ENCODE results near the gene ABCC1. TPM values are rescaled to one million over a fixed set of nuclear protein-coding genes. Genes with fewer than 3 reads are reported as not detected.

The ABCC1 gene
- total RNA-seq, 1 experiment from 2014 or later = 11.8 TPM

- DNase-seq (ENCODE audit: low read depth) = no peak
Measured at GRCh38 chr16:16021020-16021419, 71.6 kb downstream of the ABCC1 start.

DNA sequence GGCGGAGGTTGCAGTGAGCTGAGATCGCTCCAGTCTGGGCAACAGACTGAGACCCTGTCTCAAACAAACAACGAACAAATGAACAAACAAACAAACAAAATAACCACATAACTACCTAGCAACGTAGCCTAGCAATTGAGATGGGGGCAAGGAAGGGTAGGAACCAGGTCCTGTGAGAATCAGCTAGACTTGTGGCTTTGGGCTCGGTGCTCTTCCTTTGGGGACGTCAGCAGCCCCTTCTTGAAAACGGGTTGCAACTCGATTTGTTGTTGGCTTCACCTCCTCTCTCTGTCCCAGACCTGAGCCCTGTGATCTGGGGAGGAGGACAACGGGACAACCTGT lies 72.2 kb downstream of the ABCC1 start:
- no peak for DNase-seq (ENCODE audit: low read depth)

- DNase-seq (ENCODE audit: low read depth) = peak; percentile 98
Measured at GRCh38 chr16:16021988-16022682, 72.7 kb downstream of the ABCC1 start.

DNA sequence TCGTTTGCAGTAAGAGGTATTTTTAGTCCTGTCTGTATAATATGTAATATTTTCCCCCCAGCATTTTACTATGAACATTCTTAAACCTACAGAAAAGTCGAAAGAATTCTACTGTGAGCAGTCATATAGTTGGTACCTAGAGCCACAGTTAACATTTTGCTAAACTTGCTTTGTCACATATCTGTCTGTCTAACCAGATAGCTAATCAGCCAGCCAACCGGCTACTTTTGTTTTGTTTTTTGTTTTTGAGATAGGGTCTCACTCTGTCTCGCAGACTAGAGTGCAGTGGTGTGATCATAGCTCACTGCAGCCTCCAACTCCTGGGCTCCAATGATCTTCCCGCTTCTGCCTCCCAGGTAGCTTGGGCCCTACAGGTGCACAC lies 73.3 kb downstream of the ABCC1 start:
- no peak for DNase-seq (ENCODE audit: low read depth)

DNA sequence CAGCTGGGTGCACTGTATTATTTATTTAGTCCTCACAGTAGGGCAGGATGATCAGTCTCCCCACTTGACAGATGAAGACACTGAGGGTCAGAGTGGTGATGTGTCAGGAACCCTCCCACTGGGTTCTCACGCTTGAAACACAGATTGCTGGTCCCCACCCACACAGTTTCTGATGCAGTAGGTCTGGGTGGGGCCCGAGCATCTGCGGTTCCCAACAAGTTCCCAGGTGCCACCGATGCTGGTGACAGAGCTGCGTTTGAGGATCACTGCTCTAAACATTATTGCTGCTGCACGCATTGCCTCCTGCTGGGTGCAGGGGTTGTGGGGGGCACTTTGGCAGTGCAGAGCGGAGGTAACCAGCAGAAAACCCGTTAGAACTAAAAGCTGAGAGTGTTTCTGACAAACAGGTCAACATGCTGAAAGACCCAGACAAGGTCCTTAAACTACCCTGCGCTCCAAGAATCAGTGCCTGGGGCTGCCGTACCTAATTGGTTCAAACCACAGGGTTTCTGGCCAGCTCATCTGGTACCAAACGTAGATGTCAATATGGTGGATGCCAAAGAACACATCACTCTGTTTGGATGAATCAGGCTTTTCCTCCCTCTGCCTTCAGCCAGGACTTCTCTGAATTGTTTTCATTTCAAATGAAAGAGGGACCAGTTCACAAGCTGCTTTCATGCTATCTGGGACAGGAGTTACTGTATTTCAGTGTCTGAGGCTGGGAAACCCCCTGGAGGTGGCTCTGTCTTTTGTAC lies 76.0 kb downstream of the ABCC1 start:
- DNase-seq (ENCODE audit: low read depth) = peak; percentile 95

GRCh38 chr16:16027728-16028310 lies 78.4 kb downstream of the ABCC1 start:
- DNase-seq (ENCODE audit: low read depth) = no peak

- DNase-seq (ENCODE audit: low read depth) = no peak
Measured at GRCh38 chr16:16028311-16028999, 79.0 kb downstream of the ABCC1 start.

GRCh38 chr16:16029431-16030011 lies 80.1 kb downstream of the ABCC1 start:
- DNase-seq (ENCODE audit: low read depth) = no peak

GRCh38 chr16:16030449-16030848 lies 81.0 kb downstream of the ABCC1 start:
- no peak for DNase-seq (ENCODE audit: low read depth)

DNA sequence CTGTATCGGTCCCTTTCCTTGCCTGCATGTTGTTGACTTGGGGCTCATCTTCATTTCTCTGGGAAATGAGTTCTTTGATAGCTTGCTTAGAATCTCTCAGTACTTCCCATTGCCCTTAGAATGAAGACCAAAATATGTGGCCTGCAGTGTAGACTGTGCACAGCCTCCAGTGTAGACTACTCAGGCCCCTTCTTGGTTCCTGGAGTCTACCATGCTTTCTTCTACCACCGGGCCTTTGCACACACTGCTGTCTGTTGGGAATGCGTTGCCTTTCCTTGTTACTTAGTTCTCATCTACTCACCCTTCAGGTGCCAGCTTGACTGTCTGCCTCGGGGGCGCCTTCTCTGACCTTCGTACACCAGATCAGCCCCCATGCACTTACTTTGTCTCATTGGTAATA lies 82.0 kb downstream of the ABCC1 start:
- DNase-seq (ENCODE audit: low read depth) = no peak

DNA sequence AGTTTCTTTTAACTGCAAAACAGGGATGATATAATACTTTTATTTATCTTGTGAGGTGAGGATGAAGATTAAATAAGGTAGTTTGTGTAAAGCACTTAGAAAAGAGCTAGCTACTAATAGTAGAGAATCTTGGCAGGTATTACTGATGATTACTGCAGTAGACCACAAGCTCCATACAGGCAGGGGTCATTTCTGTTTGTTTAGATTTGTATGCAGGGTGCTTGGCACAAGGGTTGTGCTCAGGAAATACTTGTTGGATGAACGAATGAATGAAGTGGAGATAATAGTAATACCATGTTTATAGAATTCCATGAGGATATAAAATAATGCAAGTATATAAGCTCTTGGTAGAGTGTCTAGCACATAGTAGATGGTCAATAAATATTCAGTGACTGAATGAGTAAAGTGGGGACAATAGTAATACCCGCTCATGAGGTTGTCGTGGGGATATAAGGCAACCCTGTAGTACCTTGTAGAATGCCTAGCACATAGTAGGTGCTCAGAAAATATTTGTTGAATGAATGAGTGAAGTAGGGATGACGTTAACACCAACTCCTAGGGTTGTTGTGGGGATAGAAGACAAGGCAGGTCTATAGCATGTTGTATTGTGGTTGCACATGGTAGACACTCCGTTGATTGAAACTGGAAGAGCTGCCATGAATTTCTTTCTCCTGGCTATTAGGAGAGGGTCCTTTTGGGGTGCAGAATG lies 83.0 kb downstream of the ABCC1 start:
- DNase-seq (ENCODE audit: low read depth) = no peak

DNA sequence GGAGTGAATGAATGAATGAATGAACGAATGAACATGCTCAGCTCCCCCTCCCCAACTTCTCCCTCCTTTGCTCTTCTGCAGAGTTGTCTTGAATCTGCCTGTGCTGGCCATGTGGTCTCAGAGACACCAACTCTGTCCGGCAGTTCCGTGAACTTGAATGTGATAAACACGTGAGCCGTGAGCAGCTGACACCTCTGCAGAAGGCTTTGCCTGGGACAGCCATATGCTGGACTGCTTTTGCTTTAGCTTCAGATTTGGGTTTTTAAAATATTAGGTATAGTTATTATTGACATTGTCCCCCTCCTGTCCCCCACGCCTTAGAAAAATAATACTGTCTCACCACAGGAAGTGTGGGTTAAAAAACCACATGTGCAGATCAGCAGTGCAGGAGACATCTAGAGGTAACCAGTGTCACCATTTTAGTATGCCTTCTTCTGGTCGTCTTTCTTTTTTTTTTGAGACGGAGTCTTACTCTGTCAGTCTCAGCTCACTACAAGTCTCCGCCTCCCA lies 83.8 kb downstream of the ABCC1 start:
- no peak for DNase-seq (ENCODE audit: low read depth)

DNA sequence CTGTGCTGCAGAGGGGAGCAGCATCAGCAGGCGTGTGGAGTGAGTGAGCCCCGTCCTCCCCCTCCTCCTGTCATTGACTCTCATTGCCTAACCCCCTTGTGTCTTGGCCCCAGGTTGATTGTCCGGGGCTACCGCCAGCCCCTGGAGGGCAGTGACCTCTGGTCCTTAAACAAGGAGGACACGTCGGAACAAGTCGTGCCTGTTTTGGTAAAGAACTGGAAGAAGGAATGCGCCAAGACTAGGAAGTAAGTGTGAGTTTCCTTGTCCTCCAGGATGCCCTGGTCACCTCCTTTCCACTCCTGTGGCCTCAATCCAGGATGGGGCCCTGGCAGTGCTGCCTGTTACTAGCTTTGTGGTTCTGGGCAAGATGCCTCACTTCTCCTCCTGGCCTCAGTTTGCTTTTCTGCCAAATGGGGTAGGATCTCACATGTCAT lies 87.0 kb downstream of the ABCC1 start:
- no peak for DNase-seq (ENCODE audit: low read depth)

DNA sequence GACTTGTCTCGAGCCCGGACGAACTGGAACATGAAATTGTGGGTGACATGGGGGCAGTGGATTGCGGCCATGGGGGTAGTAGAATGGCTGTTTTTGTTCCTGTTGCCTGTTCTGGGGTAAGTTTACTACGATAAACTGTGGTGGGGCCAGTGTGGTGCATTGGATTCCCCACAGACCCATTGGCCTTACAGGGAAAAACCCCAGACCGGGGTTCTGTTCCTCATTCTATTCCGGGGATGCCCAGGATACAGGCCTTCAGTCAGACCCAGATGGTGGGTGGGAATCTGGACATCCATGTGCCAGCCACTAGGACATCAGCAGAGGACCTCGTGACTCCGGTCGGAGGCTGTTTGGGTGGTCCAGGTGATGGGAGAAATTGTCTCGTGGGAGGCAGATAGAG lies 88.1 kb downstream of the ABCC1 start:
- no peak for DNase-seq (ENCODE audit: low read depth)

- no peak for DNase-seq (ENCODE audit: low read depth)
Measured at GRCh38 chr16:16037970-16038369, 88.6 kb downstream of the ABCC1 start.

- no peak for DNase-seq (ENCODE audit: low read depth)
Measured at GRCh38 chr16:16038950-16039349, 89.5 kb downstream of the ABCC1 start.

DNA sequence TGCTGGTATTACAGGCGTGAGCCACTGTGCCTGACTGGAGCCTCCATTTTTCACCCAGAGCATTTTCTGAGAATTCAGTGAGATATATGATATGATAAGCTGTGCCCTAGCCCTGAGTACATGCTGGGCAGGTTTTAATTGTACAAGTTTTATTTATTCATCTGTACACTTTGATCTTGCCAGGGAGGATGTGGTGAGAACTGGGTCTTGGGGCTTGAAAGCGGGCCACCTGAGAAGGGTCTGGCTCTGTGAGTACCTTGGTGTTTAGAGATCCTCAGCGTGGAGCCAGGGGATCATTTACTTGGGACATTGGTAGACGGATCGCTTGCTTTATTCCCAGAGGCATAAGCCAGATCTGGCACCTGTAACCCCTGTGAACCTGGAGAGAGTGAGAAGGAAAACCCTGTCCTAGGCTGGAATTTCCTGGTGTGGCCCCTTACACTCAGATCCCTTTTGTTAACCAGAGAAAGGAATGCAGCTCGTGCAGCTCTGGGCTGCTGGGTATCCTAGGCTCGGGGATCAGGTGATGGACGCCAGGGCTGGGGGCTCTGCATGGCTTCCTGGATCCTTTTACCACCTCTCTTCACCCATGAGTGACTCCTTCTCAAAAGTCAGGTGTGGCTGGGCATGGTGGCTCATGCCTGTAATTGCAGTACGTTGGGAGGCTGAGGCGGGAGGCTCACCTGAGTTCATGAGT lies 91.9 kb downstream of the ABCC1 start:
- no peak for DNase-seq (ENCODE audit: low read depth)

DNA sequence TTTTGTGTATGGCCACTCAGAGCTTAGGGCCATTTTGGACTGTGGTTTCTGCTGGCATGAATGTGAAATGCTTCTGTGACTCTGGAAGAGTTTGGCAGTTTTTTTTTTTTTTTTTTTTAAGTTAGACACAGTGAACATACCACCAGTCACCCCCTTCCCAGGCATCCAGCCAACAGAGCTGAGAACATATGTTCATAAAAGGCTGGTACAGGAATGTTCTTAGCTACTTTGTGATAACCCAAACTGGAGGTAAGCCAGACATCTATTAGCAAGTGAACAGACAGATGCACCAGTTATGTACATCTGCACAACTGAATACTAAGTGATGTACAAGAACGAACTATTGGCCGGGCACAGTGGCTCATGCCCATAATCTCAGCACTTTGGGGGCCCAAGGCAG lies 92.7 kb downstream of the ABCC1 start:
- DNase-seq (ENCODE audit: low read depth) = no peak

DNA sequence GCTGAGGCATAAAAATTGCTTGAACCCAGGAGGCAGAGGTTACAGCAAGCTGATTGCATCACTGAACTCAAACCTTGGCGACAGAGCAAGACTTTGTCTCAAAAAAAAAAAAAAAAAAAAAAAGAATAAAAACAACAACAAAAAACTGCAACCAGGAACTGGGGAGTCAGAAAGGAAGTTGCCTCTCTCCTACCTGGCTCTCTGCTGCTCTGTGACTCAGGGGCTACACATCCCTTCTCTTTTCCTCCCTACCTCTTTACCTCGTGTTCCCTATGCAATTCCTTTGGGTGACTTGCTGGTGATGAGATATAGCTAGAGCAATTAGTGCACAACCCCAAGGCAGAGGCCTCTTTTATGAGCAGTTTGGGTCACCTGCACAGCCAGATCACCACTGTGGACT lies 95.9 kb downstream of the ABCC1 start:
- peak; percentile 44 for DNase-seq (ENCODE audit: low read depth)

DNA sequence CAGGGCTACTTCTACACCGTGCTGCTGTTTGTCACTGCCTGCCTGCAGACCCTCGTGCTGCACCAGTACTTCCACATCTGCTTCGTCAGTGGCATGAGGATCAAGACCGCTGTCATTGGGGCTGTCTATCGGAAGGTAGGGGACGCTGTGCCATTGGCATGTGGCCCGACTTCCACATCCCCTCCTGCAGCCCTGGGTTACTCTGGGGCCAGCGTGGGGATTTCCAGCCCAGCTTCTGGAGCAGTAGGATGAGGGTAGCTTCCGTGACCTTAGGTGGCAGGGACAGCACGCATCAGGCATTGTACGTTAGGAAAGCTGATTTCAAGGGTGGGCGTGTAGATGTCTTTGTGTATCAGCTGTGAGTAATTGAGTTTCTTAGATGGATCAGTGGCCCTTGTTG lies 96.5 kb downstream of the ABCC1 start:
- DNase-seq (ENCODE audit: low read depth) = peak; percentile 53

DNA sequence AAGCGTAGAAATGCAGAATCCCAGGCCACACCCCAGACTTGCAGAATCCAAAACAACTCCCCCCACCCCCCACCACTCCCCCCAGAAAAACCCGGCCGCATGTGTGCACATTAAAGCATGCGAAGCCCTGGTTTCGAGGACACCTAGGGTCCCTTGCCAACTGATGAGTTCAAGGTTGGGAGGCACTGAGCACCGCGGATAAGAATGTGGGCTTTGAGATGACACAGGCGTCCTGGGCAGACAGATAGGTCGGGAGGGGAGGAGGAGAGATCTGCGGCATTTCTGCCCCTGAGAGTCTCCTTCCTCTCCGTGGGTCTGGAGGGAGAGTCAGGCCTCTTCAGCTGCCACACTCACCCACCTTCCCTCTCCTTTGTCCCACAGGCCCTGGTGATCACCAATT lies 98.3 kb downstream of the ABCC1 start:
- no peak for DNase-seq (ENCODE audit: low read depth)
